ENCODE measurements around the gene TMEM63A. TPM values are rescaled to one million over a fixed set of nuclear protein-coding genes. Genes with fewer than 3 reads are reported as not detected.

TMEM63A gene
- polyA plus RNA-seq, 2 of the 4 experiments (the other 2 are of a cell fraction): 7.5 to 9.5 TPM

DNA sequence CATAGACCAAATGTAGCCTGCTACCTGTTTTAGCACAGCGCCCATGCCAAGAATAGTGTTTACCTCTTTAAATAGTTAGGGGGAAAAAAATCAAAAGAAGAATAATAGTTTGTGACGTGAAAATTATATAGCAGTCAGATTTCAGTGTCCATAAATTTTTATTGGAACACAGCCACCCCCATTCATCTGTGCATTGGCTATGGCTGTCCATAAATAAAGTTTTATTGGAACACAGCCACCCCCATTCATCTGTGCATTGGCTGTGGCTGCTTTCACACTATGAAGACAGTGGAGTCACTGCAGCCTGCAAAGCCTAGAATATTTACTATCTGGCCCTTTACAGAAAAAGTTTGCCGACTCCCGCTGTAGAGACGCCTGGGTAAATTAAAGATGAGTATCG lies 51.3 kb downstream of the TMEM63A start:
- H3K4me1 ChIP-seq: peaks cover 9% of the 10 kb centered on the region; the same call in 2 of the 3 replicates
- H3K4me2 ChIP-seq: no peak overlapping the region
- no peaks in the 10 kb centered on the region for H3K9me3 ChIP-seq
- no peak overlapping the region for H3K27ac ChIP-seq
- H3K4me3 ChIP-seq: no peak overlapping the region
- no peak for TF ChIP-seq JUNB (IDR thresholded peaks at IDR 0.05)
- CTCF ChIA-PET: interaction anchor here (0.6 to 1.6 kb wide), 3 partner anchors 20 to 51 kb away, joined by 3 to 6 read pairs (median 5); partner anchors contain the start of gene TMEM63A
- POLR2A ChIA-PET: no interaction called here
- DNase-seq (ENCODE audit: low read depth in 1 of 2, low spot score in 1 of 2) (no peak), FAIRE-seq (no peak), ATAC-seq (no peak)
- WGBS (ENCODE audit: missing lambda C conversion rate): 91% methylated on average over 6 of the region's 6 CpGs

GRCh38 chr1:225828706-225829345 lies 53.4 kb downstream of the TMEM63A start:
- H3K27ac ChIP-seq: no peak overlapping the region
- H3K4me2 ChIP-seq: no peak overlapping the region
- H3K4me1 ChIP-seq: peaks cover 11% of the 10 kb centered on the region; the same call in 2 of the 3 replicates
- ChIA-PET POLR2A (interaction anchor here (0.7 kb wide), 1 partner anchor 7 kb away, joined by 3 read pairs; no protein-coding TSS in a partner anchor), CTCF (interaction anchor here (0.7 to 1.6 kb wide), 2 partner anchors 18 to 44 kb away, joined by 3 to 6 read pairs; no protein-coding TSS in a partner anchor)
- TF ChIP-seq POLR2AphosphoS2 (conservative IDR thresholded peaks at IDR 0.05; ENCODE audit: low read length) (no peak), EHMT2 (IDR thresholded peaks at IDR 0.05; ENCODE audit: low read depth) (no peak), GATA3 (IDR thresholded peaks at IDR 0.05; ENCODE audit: borderline replicate concordance) (no peak), JUNB (IDR thresholded peaks at IDR 0.05) (no peak)
- FAIRE-seq: no peak
- no peak for DNase-seq (ENCODE audit: low read depth in 1 of 2, low spot score in 1 of 2)
- H3K4me3 ChIP-seq: no peak overlapping the region
- no peaks in the 10 kb centered on the region for H3K9me3 ChIP-seq
- ATAC-seq: no peak; a peak in 1 of 6 replicates
- WGBS (ENCODE audit: missing lambda C conversion rate): 95% methylated on average over 14 of the region's 14 CpGs

GRCh38 chr1:225827076-225827475 lies 55.1 kb downstream of the TMEM63A start:
- TF ChIP-seq E2F6 (IDR thresholded peaks at IDR 0.05; ENCODE audit: borderline replicate concordance, low read depth) (no peak), EP300 (IDR thresholded peaks at IDR 0.05) (no peak), ATOH8 (CRISPR knock-in tag; IDR thresholded peaks at IDR 0.05; ENCODE audit: low read depth) (no peak), ESRRA (IDR thresholded peaks at IDR 0.05; ENCODE audit: borderline replicate concordance, low read length) (no peak), HOXA7 (CRISPR knock-in tag; IDR thresholded peaks at IDR 0.05) (no peak), ZNF302 (CRISPR knock-in tag; IDR thresholded peaks at IDR 0.05) (no peak), ZSCAN20 (CRISPR knock-in tag; IDR thresholded peaks at IDR 0.05) (no peak), TP53 (CRISPR knock-in tag; IDR thresholded peaks at IDR 0.05) (no peak), FOSB (CRISPR knock-in tag; IDR thresholded peaks at IDR 0.05) (no peak), POLR2A (IDR thresholded peaks at IDR 0.05; ENCODE audit: low read length) (no peak), CBX8 (IDR thresholded peaks at IDR 0.05) (no peak), ELK1 (IDR thresholded peaks at IDR 0.05; ENCODE audit: low read depth, low read length) (no peak)
- TF ChIP-seq, protein P1, sequence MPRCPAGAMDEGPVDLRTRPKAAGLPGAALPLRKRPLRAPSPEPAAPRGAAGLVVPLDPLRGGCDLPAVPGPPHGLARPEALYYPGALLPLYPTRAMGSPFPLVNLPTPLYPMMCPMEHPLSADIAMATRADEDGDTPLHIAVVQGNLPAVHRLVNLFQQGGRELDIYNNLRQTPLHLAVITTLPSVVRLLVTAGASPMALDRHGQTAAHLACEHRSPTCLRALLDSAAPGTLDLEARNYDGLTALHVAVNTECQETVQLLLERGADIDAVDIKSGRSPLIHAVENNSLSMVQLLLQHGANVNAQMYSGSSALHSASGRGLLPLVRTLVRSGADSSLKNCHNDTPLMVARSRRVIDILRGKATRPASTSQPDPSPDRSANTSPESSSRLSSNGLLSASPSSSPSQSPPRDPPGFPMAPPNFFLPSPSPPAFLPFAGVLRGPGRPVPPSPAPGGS (IDR thresholded peaks at IDR 0.05): no peak
- ATAC-seq (no peak), DNase-seq (ENCODE audit: low read depth in 1 of 2, low spot score in 1 of 2) (no peak), FAIRE-seq (no peak)
- Histone ChIP-seq H3K27ac (peak overlapping the region in 1 of 2 experiments; percentile 18; a peak in 1 of 6 replicates), H3K4me3 (no peak overlapping the region), H3K9me3 (no peaks in the 10 kb centered on the region), H3K4me2 (no peak overlapping the region), H3K4me1 (peaks cover 11% of the 10 kb centered on the region; the same call in 2 of the 3 replicates)
- 80% methylated on average over 8 of the region's 8 CpGs for WGBS (ENCODE audit: missing lambda C conversion rate)
- ChIA-PET POLR2A (no interaction called here), CTCF (interaction anchor here (0.9 to 2.0 kb wide), 6 partner anchors 15 to 84 kb away, joined by 3 to 7 read pairs (median 4); partner anchors contain the start of genes EPHX1 and SRP9)
